AG09309 (cell line): Measurements from ENCODE around the gene ITPK1.

Experiments used
- DNase-seq: peaks from one replicate; pipeline ENCODE4 v3.0.0-alpha.2; 2010; ENCODE audit warnings: low read depth
- H3K4me3 ChIP-seq: 2 replicates; pipeline ENCODE4 v1.5.1; 2011; ENCODE audit warnings: mild to moderate bottlenecking, low read depth, low read length, moderate library complexity; ENCODE audit not compliant: control insufficient read depth
- TF ChIP-seq, protein P1 (sequence below): IDR thresholded peaks from 2 replicates; pipeline ENCODE4 v1.5.1; 2011; ENCODE audit warnings: mild to moderate bottlenecking, low read depth, low read length, inconsistent platforms; ENCODE audit not compliant: insufficient read depth, control insufficient read depth; ENCODE audit errors: missing control alignments

ITPK1 gene

DNA sequence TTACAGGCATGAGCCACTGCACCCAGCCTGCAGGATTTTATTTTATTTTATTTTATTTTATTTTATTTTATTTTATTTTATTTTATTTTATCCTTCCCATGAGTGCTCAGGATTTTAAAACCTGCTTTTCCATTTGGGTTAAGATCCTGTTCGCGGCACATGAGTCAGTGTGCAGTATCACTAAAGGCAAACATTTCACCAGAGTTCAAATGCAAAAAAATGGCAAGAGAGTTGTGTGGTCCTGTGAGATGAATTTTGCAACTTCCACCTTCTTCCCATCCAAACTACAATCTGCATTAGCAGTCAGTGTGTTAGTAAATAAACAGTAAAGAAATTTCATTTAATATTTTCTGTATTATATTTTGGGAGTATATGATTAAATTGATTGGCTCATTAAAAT is 39.9 kb upstream of the ITPK1 start:
- TF ChIP-seq, protein P1, sequence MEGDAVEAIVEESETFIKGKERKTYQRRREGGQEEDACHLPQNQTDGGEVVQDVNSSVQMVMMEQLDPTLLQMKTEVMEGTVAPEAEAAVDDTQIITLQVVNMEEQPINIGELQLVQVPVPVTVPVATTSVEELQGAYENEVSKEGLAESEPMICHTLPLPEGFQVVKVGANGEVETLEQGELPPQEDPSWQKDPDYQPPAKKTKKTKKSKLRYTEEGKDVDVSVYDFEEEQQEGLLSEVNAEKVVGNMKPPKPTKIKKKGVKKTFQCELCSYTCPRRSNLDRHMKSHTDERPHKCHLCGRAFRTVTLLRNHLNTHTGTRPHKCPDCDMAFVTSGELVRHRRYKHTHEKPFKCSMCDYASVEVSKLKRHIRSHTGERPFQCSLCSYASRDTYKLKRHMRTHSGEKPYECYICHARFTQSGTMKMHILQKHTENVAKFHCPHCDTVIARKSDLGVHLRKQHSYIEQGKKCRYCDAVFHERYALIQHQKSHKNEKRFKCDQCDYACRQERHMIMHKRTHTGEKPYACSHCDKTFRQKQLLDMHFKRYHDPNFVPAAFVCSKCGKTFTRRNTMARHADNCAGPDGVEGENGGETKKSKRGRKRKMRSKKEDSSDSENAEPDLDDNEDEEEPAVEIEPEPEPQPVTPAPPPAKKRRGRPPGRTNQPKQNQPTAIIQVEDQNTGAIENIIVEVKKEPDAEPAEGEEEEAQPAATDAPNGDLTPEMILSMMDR: no peak
- no peak overlapping the region for H3K4me3 ChIP-seq
- no peak for DNase-seq

DNA sequence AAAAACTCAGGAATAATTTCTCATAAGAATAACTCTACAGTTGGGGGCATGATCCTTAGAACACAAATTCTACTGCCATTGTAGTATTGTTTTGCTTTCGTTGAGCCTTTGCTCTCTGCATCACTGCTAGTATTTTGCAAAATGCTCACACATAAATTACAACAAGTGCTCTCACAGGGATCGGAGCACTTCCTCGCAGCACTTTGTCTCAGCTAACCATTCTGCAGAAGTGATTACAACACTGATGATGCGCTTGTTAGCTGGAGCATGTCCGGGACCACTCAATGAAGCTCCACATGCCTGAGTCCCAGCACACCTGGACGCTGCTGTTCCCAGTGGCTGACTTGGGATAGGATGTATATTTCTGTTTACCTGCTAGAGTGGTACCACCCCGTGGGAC is 37.4 kb upstream of the ITPK1 start:
- DNase-seq: no peak
- TF ChIP-seq, protein P1: no peak
- no peak overlapping the region for H3K4me3 ChIP-seq

DNA sequence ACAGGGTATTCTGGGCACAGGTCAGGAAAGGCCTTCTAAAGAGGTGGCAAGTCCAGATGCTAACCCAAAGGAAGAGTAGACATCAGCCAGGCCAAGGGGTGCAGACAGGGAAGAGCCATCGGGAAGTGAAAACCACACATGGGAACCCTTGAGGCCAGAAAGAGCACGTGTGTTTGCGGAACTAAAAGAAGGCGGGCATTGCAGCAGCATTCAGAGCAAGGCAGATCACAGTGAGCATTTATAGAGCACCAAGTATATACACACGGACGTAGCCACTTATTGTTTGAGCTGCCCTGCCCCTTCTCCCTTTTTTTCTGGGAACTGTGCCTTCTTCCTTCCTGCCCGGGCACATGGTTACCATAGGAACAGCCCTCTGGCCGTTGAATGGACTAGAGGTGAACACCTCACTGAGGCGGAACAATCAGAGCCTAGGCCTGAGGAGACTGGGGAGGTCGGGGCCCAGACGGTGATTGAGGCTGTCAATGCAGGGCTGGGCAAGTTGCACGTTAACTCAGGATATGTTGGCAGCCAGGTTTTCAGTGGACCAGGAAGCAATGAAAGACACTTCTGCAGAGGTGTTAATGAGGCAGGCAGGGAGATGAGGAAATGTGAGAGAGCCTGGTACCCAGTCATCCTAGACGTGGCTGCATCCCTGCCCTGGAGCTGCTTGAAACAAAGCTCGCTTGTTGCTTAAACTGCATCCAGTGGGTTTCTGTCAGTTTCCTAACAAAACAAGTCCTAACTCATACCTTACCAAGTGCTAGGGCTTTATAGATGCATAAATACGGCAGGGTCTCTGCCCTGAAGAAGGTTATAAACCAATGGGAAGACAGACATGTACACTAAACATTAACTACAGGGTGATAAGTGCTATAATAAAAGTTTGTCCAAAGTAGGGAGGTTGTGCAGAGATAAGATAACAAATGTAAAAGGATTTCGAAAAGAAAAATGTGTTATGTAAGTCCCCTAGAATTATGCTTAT is 34.8 kb upstream of the ITPK1 start:
- no peak for DNase-seq

DNA sequence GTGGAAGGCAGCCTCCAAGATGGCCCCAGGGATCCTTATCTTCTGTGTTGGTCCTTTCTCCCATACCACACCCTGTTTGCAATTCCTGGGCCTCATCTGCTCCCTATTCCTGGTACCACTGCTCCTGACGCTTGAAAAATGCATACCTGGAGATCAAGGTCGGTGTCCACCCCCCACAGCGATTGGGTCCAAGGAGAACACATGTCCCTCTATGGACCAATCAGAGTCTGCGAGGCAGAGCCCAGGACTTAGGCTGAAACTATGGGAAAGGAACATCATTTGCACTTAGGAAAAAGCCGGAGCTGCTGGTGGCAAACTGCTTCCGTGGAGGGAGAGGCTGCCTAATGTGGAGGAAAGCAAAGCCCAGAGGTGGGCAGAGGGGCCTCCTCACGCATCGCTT is 33.3 kb upstream of the ITPK1 start:
- TF ChIP-seq, protein P1: no peak
- H3K4me3 ChIP-seq: no peak overlapping the region
- DNase-seq: no peak

More for the DNA sequence above, 34.8 kb upstream of the ITPK1 start:
- TF ChIP-seq, protein P1: no peak
- no peak overlapping the region for H3K4me3 ChIP-seq

DNA sequence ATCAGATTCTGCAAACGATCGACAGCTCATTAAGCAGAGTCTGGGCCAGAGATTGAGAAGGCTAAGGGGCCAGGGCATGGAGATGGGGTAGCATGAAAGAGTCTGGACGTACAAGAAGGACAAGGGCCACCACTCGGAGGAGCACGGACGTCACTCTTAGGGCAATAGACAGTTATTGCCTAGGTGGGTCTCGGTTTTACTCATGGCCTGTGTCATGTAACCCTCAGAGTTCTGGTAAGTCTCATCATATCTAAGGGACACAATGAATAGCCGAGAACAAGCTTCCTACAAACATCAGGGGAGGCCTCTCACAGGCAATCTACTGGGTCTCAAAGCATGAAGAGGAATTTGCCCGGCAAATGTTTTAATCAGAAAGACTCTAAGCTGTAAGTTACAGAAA is 30.4 kb upstream of the ITPK1 start:
- TF ChIP-seq, protein P1: no peak
- DNase-seq: no peak
- H3K4me3 ChIP-seq: no peak overlapping the region

DNA sequence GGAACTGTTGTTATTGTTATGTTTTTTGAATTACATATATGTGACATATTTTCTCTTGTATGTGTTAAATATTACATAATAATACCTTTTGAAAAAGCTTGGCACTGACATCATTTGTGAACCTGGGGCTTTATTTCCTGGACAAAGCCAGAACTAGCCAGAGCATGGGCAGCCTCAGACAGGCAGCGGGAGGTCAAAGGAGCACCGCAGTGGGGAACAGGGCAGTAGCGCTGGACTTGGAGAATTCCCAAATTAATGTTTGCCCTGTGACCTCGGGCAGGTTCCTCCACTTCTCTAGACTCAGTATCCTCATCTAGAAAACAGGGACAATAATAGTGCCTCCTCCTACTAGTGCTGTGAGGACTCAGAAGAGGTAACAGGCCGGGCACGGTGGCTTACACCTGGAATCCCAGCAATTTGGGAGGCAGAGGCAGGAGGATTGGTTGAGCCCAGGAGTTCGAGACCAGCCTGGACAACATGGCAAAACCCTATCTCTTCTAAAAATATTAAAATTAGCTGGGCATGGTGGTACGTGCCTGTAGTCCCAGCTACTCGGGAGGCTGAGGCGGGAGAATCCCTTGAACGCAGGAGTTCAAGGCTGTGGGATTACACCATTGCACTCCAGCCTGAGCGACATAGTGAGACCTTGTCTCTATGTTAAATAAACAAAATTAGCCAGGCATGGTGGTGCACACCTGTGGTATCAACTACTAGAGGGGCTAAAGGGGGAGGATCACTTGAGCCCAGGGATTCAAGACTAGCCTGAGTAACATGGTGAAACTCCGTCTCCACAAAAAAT is 27.3 kb upstream of the ITPK1 start:
- no peak overlapping the region for H3K4me3 ChIP-seq
- DNase-seq: no peak
- TF ChIP-seq, protein P1: no peak
